ENCODE data around the gene C4A.

C4A gene

GRCh38 chr6:32050562-32050961, 68.7 kb downstream of the C4A start:
- DNase-seq (ENCODE audit: low read depth), result no peak

All from CMK (cell line).